HG02943 (cell line): Measurements from ENCODE around the gene NAT14.
"Not testable (repeated sequence)": the region's sequence is repeated elsewhere in the genome, so short reads cannot be mapped to it uniquely, and the experiment has no call there.

Experiments used
- ATAC-seq: cut with Tn5 transposase; IDR thresholded peaks from one replicate; pipeline ENCODE4 v1.9.1; 2021; ENCODE audit warnings: mild to moderate bottlenecking, low read depth, moderate library complexity; ENCODE audit not compliant: unreplicated experiment

The NAT14 gene

GRCh38 chr19:55529636-55530234, 44.7 kb downstream of the NAT14 start:
- no peak for ATAC-seq

GRCh38 chr19:55530996-55531395, 46.0 kb downstream of the NAT14 start:
- ATAC-seq = no peak

- not testable (repeated sequence) for ATAC-seq
These were observed 49.3 kb downstream of the NAT14 start for GRCh38 chr19:55534280-55534679.

- no peak for ATAC-seq
These were observed 50.4 kb downstream of the NAT14 start for GRCh38 chr19:55535173-55535964.

DNA sequence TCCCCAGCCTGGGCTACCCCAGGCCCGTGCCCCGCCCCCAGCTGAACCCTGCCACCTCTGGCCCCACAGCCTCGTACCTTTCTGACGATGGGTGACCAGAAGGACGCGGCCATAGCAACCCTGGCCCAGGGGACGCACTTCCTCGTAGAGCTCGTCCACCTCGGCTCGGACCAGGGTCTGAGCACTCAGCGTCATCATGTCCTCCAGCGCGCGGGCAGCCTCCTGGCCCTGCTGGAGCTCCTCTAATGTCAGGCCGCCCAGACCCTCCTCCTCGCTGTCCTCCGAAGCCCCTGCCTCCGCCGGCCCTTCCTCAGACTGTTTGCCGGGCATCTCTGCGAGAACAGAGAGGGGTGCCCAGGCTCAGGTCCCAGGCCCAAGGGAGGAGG, 51.0 kb downstream of the NAT14 start:
- ATAC-seq = no peak

DNA sequence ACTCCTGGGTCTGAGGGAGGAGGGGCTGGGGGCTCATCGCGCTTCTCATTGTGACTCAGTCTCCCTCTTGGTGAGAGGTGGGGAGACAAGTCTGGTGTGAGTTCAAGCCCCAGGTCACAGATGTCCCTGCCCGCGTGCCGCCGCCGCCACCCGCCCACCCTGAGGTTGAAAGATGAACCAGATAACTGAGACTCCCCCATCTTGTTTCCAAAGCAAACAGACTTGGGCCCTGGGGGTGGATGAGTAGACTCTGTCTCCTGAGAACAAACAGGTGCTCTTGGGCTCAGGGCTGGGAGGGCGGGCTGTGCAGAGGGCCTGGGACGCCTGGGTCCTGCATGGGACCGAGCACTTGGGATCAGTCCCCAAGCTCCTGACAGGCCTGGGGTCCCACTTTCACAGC, 51.4 kb downstream of the NAT14 start:
- ATAC-seq = no peak
